Panc1 (cell line): ENCODE data around the gene MTHFR.

Experiments used
- SIN3A ChIP-seq: IDR thresholded peaks from 2 replicates; pipeline ENCODE4 v1.6.1; 2012; ENCODE audit warnings: low read depth, mild to moderate bottlenecking, low read length, moderate library complexity, borderline replicate concordance; ENCODE audit not compliant: insufficient read depth
- TCF7L2 ChIP-seq: IDR thresholded peaks from 2 replicates; pipeline ENCODE4 v1.6.1; 2011; ENCODE audit warnings: mild to moderate bottlenecking, low read depth, low read length, inconsistent platforms
- TF ChIP-seq, protein P1 (sequence below): fragments of 450-650 bp; IDR thresholded peaks from 2 replicates; pipeline ENCODE4 v1.5.1; 2017; ENCODE audit warnings: mild to moderate bottlenecking
- TF ChIP-seq, protein P2 (sequence below), 2 experiments: IDR thresholded peaks; 2 replicates each; pipeline ENCODE4 v1.6.1; 2011 to 2012; ENCODE audit warnings: low read depth in 2 of 2, control low read depth in 1 of 2, low read length in 1 of 2, mild to moderate bottlenecking in 1 of 2, moderate library complexity in 1 of 2; ENCODE audit not compliant: insufficient read depth in 1 of 2

DNA sequence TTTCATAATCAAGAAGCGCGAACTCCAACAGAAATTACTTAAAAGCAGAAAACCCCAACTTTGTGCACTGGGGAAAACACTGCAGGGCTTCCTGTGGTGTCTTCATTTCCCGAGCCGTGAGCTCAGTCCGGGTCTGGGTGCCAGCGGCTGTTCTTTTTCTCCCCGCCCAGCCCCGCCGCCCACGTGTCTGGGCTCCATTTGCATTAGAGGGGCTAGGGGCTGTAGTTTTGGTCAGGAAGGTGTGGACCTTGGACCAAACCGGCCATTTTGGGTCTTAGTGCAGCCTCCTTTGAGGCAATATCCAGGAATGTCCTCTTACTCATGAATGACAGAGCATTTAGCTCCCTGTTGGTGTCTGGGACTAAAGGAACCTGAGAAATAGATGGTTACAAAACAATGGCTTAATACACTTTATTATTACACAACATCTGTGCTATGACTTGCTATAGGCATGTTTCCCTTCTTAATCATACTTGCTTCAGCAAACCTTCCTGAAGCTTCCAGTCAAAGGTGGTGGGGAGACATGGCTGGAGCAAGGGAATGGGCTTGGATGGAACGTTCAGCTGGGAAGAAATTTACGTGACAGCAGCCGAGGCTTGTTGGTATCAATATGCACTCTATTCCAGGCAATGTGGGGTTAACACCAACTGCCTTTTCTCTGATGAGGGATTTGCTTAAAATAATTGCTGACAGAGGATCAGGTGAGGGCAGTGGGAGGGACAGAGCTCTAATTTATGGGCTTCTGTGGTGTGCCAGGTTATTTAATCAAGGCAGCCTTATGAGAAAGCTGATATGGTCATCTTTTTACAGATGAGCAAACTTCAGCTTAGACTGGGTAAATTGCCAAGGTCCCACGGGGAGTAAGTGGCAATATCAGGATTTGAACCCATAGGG, 68.8 kb downstream of the MTHFR start:
- TF ChIP-seq, protein P1, sequence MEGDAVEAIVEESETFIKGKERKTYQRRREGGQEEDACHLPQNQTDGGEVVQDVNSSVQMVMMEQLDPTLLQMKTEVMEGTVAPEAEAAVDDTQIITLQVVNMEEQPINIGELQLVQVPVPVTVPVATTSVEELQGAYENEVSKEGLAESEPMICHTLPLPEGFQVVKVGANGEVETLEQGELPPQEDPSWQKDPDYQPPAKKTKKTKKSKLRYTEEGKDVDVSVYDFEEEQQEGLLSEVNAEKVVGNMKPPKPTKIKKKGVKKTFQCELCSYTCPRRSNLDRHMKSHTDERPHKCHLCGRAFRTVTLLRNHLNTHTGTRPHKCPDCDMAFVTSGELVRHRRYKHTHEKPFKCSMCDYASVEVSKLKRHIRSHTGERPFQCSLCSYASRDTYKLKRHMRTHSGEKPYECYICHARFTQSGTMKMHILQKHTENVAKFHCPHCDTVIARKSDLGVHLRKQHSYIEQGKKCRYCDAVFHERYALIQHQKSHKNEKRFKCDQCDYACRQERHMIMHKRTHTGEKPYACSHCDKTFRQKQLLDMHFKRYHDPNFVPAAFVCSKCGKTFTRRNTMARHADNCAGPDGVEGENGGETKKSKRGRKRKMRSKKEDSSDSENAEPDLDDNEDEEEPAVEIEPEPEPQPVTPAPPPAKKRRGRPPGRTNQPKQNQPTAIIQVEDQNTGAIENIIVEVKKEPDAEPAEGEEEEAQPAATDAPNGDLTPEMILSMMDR, result no peak
- no peak for TF ChIP-seq TCF7L2
- TF ChIP-seq, protein P2, sequence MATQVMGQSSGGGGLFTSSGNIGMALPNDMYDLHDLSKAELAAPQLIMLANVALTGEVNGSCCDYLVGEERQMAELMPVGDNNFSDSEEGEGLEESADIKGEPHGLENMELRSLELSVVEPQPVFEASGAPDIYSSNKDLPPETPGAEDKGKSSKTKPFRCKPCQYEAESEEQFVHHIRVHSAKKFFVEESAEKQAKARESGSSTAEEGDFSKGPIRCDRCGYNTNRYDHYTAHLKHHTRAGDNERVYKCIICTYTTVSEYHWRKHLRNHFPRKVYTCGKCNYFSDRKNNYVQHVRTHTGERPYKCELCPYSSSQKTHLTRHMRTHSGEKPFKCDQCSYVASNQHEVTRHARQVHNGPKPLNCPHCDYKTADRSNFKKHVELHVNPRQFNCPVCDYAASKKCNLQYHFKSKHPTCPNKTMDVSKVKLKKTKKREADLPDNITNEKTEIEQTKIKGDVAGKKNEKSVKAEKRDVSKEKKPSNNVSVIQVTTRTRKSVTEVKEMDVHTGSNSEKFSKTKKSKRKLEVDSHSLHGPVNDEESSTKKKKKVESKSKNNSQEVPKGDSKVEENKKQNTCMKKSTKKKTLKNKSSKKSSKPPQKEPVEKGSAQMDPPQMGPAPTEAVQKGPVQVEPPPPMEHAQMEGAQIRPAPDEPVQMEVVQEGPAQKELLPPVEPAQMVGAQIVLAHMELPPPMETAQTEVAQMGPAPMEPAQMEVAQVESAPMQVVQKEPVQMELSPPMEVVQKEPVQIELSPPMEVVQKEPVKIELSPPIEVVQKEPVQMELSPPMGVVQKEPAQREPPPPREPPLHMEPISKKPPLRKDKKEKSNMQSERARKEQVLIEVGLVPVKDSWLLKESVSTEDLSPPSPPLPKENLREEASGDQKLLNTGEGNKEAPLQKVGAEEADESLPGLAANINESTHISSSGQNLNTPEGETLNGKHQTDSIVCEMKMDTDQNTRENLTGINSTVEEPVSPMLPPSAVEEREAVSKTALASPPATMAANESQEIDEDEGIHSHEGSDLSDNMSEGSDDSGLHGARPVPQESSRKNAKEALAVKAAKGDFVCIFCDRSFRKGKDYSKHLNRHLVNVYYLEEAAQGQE (IDR thresholded peaks at IDR 0.05; ENCODE audit: insufficient read depth in 1 of 2, low read depth in 2 of 2, low read length in 1 of 2), result no peak
- no peak for TF ChIP-seq SIN3A
